K562 (cell line): Measurements from ENCODE around the gene BCL10. TPM values are rescaled to one million over a fixed set of nuclear protein-coding genes. Genes with fewer than 3 reads are reported as not detected.

Source experiments
- ADNP ChIP-seq: fragments of 200-800 bp; sonication (Bioruptor generic); IDR thresholded peaks from 2 replicates; pipeline ENCODE4 v1.6.1; 2016; ENCODE audit warnings: missing genetic modification characterization, missing compliant biosample characterization
- BRCA1 ChIP-seq, 2 experiments: fragments of 450-650 bp in 1 of 2; sonication (generic) in 1 of 2; formaldehyde crosslinking in 1 of 2; IDR thresholded peaks; 2 replicates each; pipeline versions ENCODE4 v1.5.0 to v1.6.1; 2017 to 2020; ENCODE audit warnings: mild to moderate bottlenecking in 1 of 2, missing genetic modification reagents in 1 of 2
- C11orf30 ChIP-seq: fragments of 450-650 bp; IDR thresholded peaks from 2 replicates; pipeline ENCODE4 v1.6.1; 2016; ENCODE audit warnings: low read depth, mild to moderate bottlenecking
- ELF2 ChIP-seq: fragments of 250-450 bp; sonication (Bioruptor Pico); IDR thresholded peaks from 2 replicates; pipeline ENCODE4 v1.5.0; 2021; ENCODE audit warnings: mild to moderate bottlenecking
- ELF4 ChIP-seq: fragments of 450-650 bp; formaldehyde crosslinking; IDR thresholded peaks from 2 replicates; pipeline ENCODE4 v1.4.0; 2022; ENCODE audit warnings: missing genetic modification characterization
- FOXK1 ChIP-seq: sonication (generic); formaldehyde crosslinking; IDR thresholded peaks from 2 replicates; pipeline ENCODE4 v1.8.0; 2022; ENCODE audit warnings: missing genetic modification reagents, mild to moderate bottlenecking, borderline replicate concordance
- FOXM1 ChIP-seq, 2 experiments: fragments of 450-650 bp in 1 of 2; sonication (generic) in 1 of 2; formaldehyde crosslinking in 1 of 2; IDR thresholded peaks; 2 replicates each; pipeline versions ENCODE4 v1.6.1 to v1.9.0; 2017 to 2022; ENCODE audit warnings: low read depth in 2 of 2, mild to moderate bottlenecking in 2 of 2, missing genetic modification reagents in 1 of 2, moderate library complexity in 1 of 2
- HDAC2 ChIP-seq: fragments of 450-650 bp; IDR thresholded peaks from 2 replicates; pipeline ENCODE4 v1.6.1; 2016; ENCODE audit warnings: mild to moderate bottlenecking
- HNRNPL ChIP-seq: fragments of 200-400 bp; formaldehyde crosslinking; IDR thresholded peaks from 2 replicates; pipeline ENCODE4 v1.6.1; 2017; ENCODE audit warnings: low read depth, mild to moderate bottlenecking, low read length
- KHSRP ChIP-seq: fragments of 450-650 bp; IDR thresholded peaks from 2 replicates; pipeline ENCODE4 v1.6.1; 2017
- KLF16 ChIP-seq: IDR thresholded peaks from 2 replicates; pipeline ENCODE4 v1.6.1; 2016; ENCODE audit warnings: antibody characterized with exemption
- KLF6 ChIP-seq: fragments of 250-450 bp; sonication (Bioruptor Pico); IDR thresholded peaks from 2 replicates; pipeline ENCODE4 v1.4.0; 2020; ENCODE audit warnings: mild to moderate bottlenecking, moderate library complexity, borderline replicate concordance
- NFIC ChIP-seq: fragments of 450-650 bp; IDR thresholded peaks from 2 replicates; pipeline ENCODE4 v1.6.1; 2017; ENCODE audit warnings: mild to moderate bottlenecking, inconsistent platforms
- POLR2AphosphoS5 ChIP-seq: IDR thresholded peaks from 2 replicates; pipeline ENCODE4 v1.6.1; 2011; ENCODE audit warnings: mild to moderate bottlenecking, low read depth, low read length, moderate library complexity; ENCODE audit not compliant: control insufficient read depth, insufficient read depth
- PTRF ChIP-seq: fragments of 450-650 bp; IDR thresholded peaks from 2 replicates; pipeline ENCODE4 v1.6.1; 2016; ENCODE audit warnings: mild to moderate bottlenecking, missing genetic modification characterization, missing compliant biosample characterization
- SMAD4 ChIP-seq: fragments of 250-450 bp; sonication (Bioruptor Pico); conservative IDR thresholded peaks from 2 replicates; pipeline ENCODE4 v1.8.0; 2021; ENCODE audit warnings: inconsistent platforms, mild to moderate bottlenecking, moderate library complexity
- TEAD4 ChIP-seq, 2 experiments: sonication (generic) in 1 of 2; formaldehyde crosslinking in 1 of 2; IDR thresholded peaks; 2 replicates each; pipeline versions ENCODE4 v1.6.1 to v1.8.0; 2012 to 2022; ENCODE audit warnings: borderline replicate concordance in 1 of 2, inconsistent platforms in 1 of 2, low read length in 1 of 2, mild to moderate bottlenecking in 1 of 2, missing genetic modification reagents in 1 of 2
- USF2 ChIP-seq: sonication (generic); formaldehyde crosslinking; IDR thresholded peaks from 2 replicates; pipeline ENCODE4 v1.5.0; 2020; ENCODE audit warnings: missing genetic modification reagents
- ZBTB8A ChIP-seq: fragments of 450-650 bp; IDR thresholded peaks from 2 replicates; pipeline ENCODE4 v1.6.1; 2018; ENCODE audit warnings: mild to moderate bottlenecking, moderate library complexity; ENCODE audit not compliant: partially characterized antibody
- ZNF408 ChIP-seq: fragments of 250-450 bp; sonication (Bioruptor Pico); IDR thresholded peaks from 2 replicates; pipeline ENCODE4 v1.4.0; 2020; ENCODE audit warnings: low read depth, mild to moderate bottlenecking, moderate library complexity
- polyA plus RNA-seq, 8 experiments: library from polyadenylated mRNA; depleted of rRNA in 4 of 8; stranded (reverse) in 5 of 8; unstranded in 3 of 8; fragments of >200 nt; fragmentation: Nextera tagmentation in 2 of 8; fragmentation: Illumina TruSeq in 1 of 8; extraction: Ambion mirVana in 2 of 8; extraction: Trizol in 1 of 8; gene quantifications; 2 replicates each; pipeline versions ENCODE4 v1.2.1 to v1.2.3, GENCODE V29; 2011 to 2014; ENCODE audit warnings: inconsistent platforms in 1 of 8, missing spikeins in 1 of 8
- total RNA-seq, 7 experiments: library from RNA; depleted of rRNA in 6 of 7; stranded (reverse); fragments of >200 nt in 6 of 7; fragmentation: Illumina TruSeq in 2 of 7; extraction: Trizol in 2 of 7; gene quantifications; 2 replicates each; pipeline versions ENCODE4 v1.2.1 to v1.2.3, GENCODE V29; 2011 to 2021; ENCODE audit warnings: low replicate concordance in 1 of 7
- TF ChIP-seq, protein P1 (sequence below): fragments of 450-650 bp; formaldehyde crosslinking; IDR thresholded peaks from 2 replicates; pipeline ENCODE4 v1.4.0; 2020; ENCODE audit warnings: mild to moderate bottlenecking, mixed read lengths
- TF ChIP-seq, protein P2 (sequence below): IDR thresholded peaks from 2 replicates; pipeline ENCODE4 v1.6.1; 2011; ENCODE audit not compliant: insufficient read length; ENCODE audit errors: extremely low read depth
- TF ChIP-seq, protein P3 (sequence below): fragments of 450-650 bp; IDR thresholded peaks from 2 replicates; pipeline ENCODE4 v1.6.1; 2016; ENCODE audit warnings: mild to moderate bottlenecking

The BCL10 gene
- total and polyA plus RNA-seq, 9 of the 15 experiments (the other 6 are each of a cell fraction or from before 2014, with no cell fraction given), result 8.0 to 19.4 (median 12.3) TPM

DNA sequence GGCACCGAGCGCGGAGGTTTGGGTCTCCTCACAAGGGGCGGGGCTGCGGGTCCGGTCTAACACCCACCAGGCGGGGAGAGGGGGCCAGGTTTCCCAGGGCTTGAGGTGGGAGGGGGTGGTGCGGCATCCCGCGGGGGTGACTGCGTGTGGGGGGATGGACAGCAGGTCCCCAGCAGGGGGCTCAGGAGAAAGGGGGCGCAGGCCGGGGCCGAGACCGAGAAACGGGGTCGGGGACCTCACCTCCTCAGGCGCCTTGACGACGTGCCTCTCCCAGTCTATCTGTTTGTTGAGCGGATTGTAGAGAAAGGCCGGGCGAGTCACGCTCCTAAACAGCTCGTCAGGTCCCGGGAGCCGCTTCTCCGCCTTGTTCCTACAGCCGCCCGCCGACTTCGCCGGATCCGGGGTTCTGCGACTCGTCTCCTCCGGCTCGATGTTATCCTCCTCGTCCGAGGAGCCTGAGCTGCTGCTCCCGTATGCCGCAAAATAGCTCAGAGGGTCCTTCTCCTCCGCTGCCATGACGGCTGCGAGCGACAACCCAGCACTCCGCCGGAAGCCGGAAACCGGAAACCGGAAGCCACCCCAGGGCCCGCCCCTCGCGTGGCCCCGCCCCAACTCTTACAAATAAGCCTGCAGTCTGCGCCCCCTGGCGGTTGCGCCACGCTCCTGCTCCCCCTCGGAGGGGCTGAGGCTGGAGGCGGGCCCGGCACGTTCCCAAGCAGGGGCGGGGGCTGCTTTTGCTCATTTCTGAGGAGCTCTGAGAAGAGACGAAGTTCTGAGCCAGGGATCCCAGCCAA lies 17.1 kb downstream of the BCL10 start, which contains the start of gene C1orf52 (continued):
- no peak for TF ChIP-seq BRCA1 (IDR thresholded peaks at IDR 0.05)
- TF ChIP-seq BRCA1 (CRISPR knock-in tag; IDR thresholded peaks at IDR 0.05), result no peak
- no peak for TF ChIP-seq SMAD4 (CRISPR knock-in tag)
- TF ChIP-seq ADNP, result no peak
- TF ChIP-seq USF2, result no peak
- no peak for TF ChIP-seq ZNF408 (CRISPR knock-in tag)
- TF ChIP-seq KHSRP, result no peak
- TF ChIP-seq C11orf30, result peak; percentile 78
- peak; percentile 46; the same call in 1 of the 2 replicates for TF ChIP-seq KLF16
- TF ChIP-seq ZBTB8A, result no peak
- TF ChIP-seq, protein P1, sequence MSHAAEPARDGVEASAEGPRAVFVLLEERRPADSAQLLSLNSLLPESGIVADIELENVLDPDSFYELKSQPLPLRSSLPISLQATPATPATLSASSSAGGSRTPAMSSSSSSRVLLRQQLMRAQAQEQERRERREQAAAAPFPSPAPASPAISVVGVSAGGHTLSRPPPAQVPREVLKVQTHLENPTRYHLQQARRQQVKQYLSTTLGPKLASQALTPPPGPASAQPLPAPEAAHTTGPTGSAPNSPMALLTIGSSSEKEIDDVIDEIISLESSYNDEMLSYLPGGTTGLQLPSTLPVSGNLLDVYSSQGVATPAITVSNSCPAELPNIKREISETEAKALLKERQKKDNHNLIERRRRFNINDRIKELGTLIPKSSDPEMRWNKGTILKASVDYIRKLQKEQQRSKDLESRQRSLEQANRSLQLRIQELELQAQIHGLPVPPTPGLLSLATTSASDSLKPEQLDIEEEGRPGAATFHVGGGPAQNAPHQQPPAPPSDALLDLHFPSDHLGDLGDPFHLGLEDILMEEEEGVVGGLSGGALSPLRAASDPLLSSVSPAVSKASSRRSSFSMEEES, result no peak
- TF ChIP-seq ELF2 (CRISPR knock-in tag), result peak; percentile 62
- peak; percentile 93 for TF ChIP-seq POLR2AphosphoS5
- TF ChIP-seq PTRF (tag), result no peak
- TF ChIP-seq TEAD4 (IDR thresholded peaks at IDR 0.05; ENCODE audit: low read length), result peak; percentile 38; the same call in 1 of the 2 replicates
- TF ChIP-seq TEAD4 (CRISPR knock-in tag; IDR thresholded peaks at IDR 0.05; ENCODE audit: borderline replicate concordance), result no peak
- TF ChIP-seq FOXM1 (IDR thresholded peaks at IDR 0.05; ENCODE audit: low read depth), result no peak
- 0 out of 2 replicates have a peak, but pooled peaks have one; percentile 50 for TF ChIP-seq FOXM1 (CRISPR knock-in tag; IDR thresholded peaks at IDR 0.05; ENCODE audit: low read depth)
- TF ChIP-seq HDAC2, result no peak
- peak; percentile 72; the same call in 1 of the 2 replicates for TF ChIP-seq ELF4 (CRISPR knock-in tag)
- no peak for TF ChIP-seq KLF6
- TF ChIP-seq NFIC, result no peak
- TF ChIP-seq, protein P2, sequence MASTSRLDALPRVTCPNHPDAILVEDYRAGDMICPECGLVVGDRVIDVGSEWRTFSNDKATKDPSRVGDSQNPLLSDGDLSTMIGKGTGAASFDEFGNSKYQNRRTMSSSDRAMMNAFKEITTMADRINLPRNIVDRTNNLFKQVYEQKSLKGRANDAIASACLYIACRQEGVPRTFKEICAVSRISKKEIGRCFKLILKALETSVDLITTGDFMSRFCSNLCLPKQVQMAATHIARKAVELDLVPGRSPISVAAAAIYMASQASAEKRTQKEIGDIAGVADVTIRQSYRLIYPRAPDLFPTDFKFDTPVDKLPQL, result no peak
- no peak for TF ChIP-seq HNRNPL
- no peak for TF ChIP-seq FOXK1 (CRISPR knock-in tag)
- TF ChIP-seq, protein P3, sequence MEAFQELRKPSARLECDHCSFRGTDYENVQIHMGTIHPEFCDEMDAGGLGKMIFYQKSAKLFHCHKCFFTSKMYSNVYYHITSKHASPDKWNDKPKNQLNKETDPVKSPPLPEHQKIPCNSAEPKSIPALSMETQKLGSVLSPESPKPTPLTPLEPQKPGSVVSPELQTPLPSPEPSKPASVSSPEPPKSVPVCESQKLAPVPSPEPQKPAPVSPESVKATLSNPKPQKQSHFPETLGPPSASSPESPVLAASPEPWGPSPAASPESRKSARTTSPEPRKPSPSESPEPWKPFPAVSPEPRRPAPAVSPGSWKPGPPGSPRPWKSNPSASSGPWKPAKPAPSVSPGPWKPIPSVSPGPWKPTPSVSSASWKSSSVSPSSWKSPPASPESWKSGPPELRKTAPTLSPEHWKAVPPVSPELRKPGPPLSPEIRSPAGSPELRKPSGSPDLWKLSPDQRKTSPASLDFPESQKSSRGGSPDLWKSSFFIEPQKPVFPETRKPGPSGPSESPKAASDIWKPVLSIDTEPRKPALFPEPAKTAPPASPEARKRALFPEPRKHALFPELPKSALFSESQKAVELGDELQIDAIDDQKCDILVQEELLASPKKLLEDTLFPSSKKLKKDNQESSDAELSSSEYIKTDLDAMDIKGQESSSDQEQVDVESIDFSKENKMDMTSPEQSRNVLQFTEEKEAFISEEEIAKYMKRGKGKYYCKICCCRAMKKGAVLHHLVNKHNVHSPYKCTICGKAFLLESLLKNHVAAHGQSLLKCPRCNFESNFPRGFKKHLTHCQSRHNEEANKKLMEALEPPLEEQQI, result no peak
